GM18519 (cell line): ENCODE measurements around the gene LIMCH1.

Source experiments
- ATAC-seq: cut with Tn5 transposase; IDR thresholded peaks from one replicate; pipeline ENCODE4 v1.9.1; 2021; ENCODE audit warnings: mild to moderate bottlenecking, moderate library complexity; ENCODE audit not compliant: unreplicated experiment, low FRiP score

LIMCH1 gene

GRCh38 chr4:41747230-41748055 lies 209.5 kb downstream of the LIMCH1 start:
- no peak for ATAC-seq

DNA sequence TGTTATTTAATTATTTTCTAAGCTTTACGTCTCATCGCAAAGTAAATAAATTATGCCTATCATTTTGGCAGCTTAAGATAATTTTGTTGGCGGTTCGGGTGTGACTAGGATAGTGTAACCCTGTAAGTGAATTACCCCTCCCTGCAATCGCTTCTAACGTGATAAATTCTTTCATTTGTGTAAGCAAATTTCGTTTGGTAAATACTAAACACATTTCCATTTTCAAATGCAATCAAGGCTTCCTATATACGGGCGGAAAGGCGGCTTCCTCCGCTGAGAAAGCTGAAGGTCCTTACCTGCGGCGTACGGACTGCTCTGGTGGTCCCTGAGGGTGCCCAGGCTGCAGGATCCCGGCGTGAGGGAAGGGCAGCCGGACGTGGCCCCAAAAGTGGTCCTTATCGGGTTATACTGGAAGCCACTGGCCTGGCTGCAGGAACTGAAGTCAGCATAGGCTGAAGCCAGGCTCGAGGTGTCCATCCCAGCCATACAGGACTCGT lies 210.2 kb downstream of the LIMCH1 start:
- no peak for ATAC-seq

DNA sequence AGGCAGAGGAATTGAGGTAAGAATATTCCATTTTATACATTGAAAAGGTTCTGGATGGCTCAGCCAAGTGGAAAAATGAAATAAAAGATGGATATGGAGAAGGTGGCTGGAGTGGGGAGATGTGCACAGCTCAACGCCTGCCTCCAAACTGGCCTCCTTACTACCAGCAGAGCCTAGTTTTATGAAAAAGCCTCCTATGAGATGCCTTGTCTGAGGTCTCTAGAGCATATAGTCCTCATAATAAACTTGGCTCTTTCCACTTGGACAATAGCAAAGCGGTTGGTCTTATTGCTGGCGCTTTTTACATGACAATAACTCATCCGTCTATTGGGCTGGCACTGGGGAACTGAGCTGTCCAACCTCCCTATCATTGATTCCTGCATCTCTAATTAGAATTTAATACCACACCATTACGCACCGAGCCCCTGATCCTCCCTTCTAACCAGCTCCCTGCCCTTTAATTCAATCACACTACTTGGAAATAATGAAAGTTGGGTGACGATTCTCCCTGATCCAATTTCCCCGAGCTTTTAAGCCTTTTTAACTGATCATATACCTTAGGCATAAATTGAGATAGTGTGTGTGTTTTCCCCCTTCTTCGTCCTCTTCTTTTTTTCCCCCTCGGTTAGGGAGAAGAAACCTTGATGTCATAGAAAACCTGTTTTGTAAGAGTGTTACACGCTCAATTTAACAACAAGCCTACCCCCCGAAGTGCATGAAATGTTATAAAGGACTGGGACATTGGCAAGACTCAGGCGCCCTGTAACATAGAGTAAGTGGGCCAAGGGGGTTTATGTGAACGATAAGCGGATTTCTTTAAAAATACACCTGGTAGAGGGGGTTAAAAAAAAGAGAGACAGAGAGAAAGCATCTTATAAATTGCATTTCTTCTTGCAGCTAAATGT lies 210.9 kb downstream of the LIMCH1 start, which contains the start of gene PHOX2B:
PHOX2B (minus strand) TSS at position 155 of the 905 bp plus-strand sequence; CDS start at position 40, 115 bp downstream.
- no peak for ATAC-seq

- no peak for ATAC-seq
Measured at GRCh38 chr4:41749631-41750039, 211.7 kb downstream of the LIMCH1 start.
